WTC11 (cell line): Measurements from ENCODE around the gene TEX9. TPM values are rescaled to one million over a fixed set of nuclear protein-coding genes. Genes with fewer than 3 reads are reported as not detected.

Source experiments
- ATAC-seq: fragments of 200-7000 bp; cut with Tn5 transposase; 2 replicates; pipeline ENCODE4 v1.10.0; 2021; ENCODE audit warnings: mild to moderate bottlenecking, moderate library complexity
- CTCF ChIA-PET: fragments of 300-600 bp; sonication (Branson Sonifier 250); formaldehyde crosslinking; loops from one replicate; lab custom pipeline; 2021; ENCODE audit warnings: antibody characterized with exemption; lab: Charles Lee
- POLR2A ChIA-PET: fragments of 350-600 bp; sonication (Branson Sonifier 250); formaldehyde crosslinking; loops from one replicate; lab custom pipeline; 2021; ENCODE audit warnings: antibody characterized with exemption; lab: Charles Lee
- DNase-seq: peaks from one replicate; pipeline ENCODE4 v3.0.0; 2021; ENCODE audit warnings: low spot score
- H3K27ac Mint-ChIP-seq: 2 replicates; pipeline ENCODE4 v1.8.0; 2021; ENCODE audit warnings: mixed read lengths
- H3K27me3 Mint-ChIP-seq: 2 replicates; pipeline ENCODE4 v1.8.0; 2021; ENCODE audit warnings: low read depth, mild to moderate bottlenecking, moderate library complexity, mixed read lengths
- H3K36me3 Mint-ChIP-seq: 2 replicates; pipeline ENCODE4 v1.8.0; 2021; ENCODE audit warnings: mixed read lengths
- H3K4me1 Mint-ChIP-seq: 2 replicates; pipeline ENCODE4 v1.8.0; 2022; ENCODE audit warnings: mixed read lengths
- H3K4me3 Mint-ChIP-seq: 2 replicates; pipeline ENCODE4 v1.8.0; 2021; ENCODE audit warnings: mild to moderate bottlenecking, moderate library complexity, mixed read lengths
- H3K9me3 Mint-ChIP-seq: 2 replicates; pipeline ENCODE4 v1.8.0; 2021; ENCODE audit warnings: mixed read lengths
- ATF1 ChIP-seq: sonication (generic); formaldehyde crosslinking; IDR thresholded peaks from 2 replicates; pipeline ENCODE4 v1.8.1; 2023; ENCODE audit warnings: mild to moderate bottlenecking, moderate library complexity, missing genetic modification reagents
- ATF3 ChIP-seq: sonication (generic); formaldehyde crosslinking; conservative IDR thresholded peaks from 2 replicates; pipeline ENCODE4 v1.8.1; 2022; ENCODE audit warnings: mild to moderate bottlenecking, missing genetic modification reagents
- ATF6 ChIP-seq: sonication (generic); formaldehyde crosslinking; IDR thresholded peaks from 2 replicates; pipeline ENCODE4 v1.8.1; 2023; ENCODE audit warnings: mild to moderate bottlenecking, missing genetic modification reagents
- ETV6 ChIP-seq: sonication (generic); formaldehyde crosslinking; IDR thresholded peaks from 2 replicates; pipeline ENCODE4 v1.8.1; 2022; ENCODE audit warnings: mild to moderate bottlenecking, missing genetic modification reagents
- FOXJ3 ChIP-seq: sonication (generic); formaldehyde crosslinking; IDR thresholded peaks from 2 replicates; pipeline ENCODE4 v1.9.0; 2021; ENCODE audit warnings: missing genetic modification reagents, mild to moderate bottlenecking, borderline replicate concordance
- GRHL2 ChIP-seq: fragments of 250-450 bp; sonication (Bioruptor Pico); IDR thresholded peaks from 2 replicates; pipeline ENCODE4 v1.8.0; 2022; ENCODE audit warnings: mild to moderate bottlenecking, moderate library complexity; ENCODE audit not compliant: insufficient replicate concordance, severe bottlenecking
- GTF2I ChIP-seq: fragments of 250-450 bp; sonication (Bioruptor Pico); conservative IDR thresholded peaks from 2 replicates; pipeline ENCODE4 v1.4.0; 2021; ENCODE audit warnings: mild to moderate bottlenecking
- HMGA2 ChIP-seq: fragments of 250-450 bp; sonication (Bioruptor Pico); IDR thresholded peaks from 2 replicates; pipeline ENCODE4 v1.4.0; 2021; ENCODE audit warnings: mild to moderate bottlenecking, moderate library complexity
- RELA ChIP-seq: sonication (generic); formaldehyde crosslinking; IDR thresholded peaks from 2 replicates; pipeline ENCODE4 v1.8.1; 2022; ENCODE audit warnings: missing genetic modification reagents, mild to moderate bottlenecking, borderline replicate concordance
- SMAD4 ChIP-seq: sonication (generic); formaldehyde crosslinking; IDR thresholded peaks from 2 replicates; pipeline ENCODE4 v1.8.0; 2022; ENCODE audit warnings: mild to moderate bottlenecking, missing genetic modification reagents
- SP1 ChIP-seq: sonication (generic); formaldehyde crosslinking; conservative IDR thresholded peaks from 2 replicates; pipeline ENCODE4 v1.8.1; 2022; ENCODE audit warnings: missing genetic modification reagents
- TP53 ChIP-seq: sonication (generic); formaldehyde crosslinking; IDR thresholded peaks from 2 replicates; pipeline ENCODE4 v1.8.1; 2023; ENCODE audit warnings: mild to moderate bottlenecking, missing genetic modification reagents
- ZNF219 ChIP-seq: sonication (generic); formaldehyde crosslinking; IDR thresholded peaks from 2 replicates; pipeline ENCODE4 v1.8.0; 2023; ENCODE audit warnings: missing genetic modification reagents, mild to moderate bottlenecking, borderline replicate concordance
- ZNF263 ChIP-seq: sonication (generic); formaldehyde crosslinking; IDR thresholded peaks from 2 replicates; pipeline ENCODE4 v1.8.1; 2022; ENCODE audit warnings: low read depth, mild to moderate bottlenecking, moderate library complexity, missing genetic modification reagents
- total RNA-seq: library from RNA; stranded (reverse); gene quantifications from 3 replicates; pipeline ENCODE4 v1.2.3, GENCODE V29; 2021
- TF ChIP-seq, protein P1 (sequence below): sonication (generic); formaldehyde crosslinking; IDR thresholded peaks from 2 replicates; pipeline ENCODE4 v1.8.1; 2022; ENCODE audit warnings: low read depth, missing genetic modification reagents, borderline replicate concordance
- TF ChIP-seq, protein P2 (sequence below): fragments of 250-450 bp; sonication (Bioruptor Pico); IDR thresholded peaks from 2 replicates; pipeline ENCODE4 v1.9.0; 2021; ENCODE audit warnings: mild to moderate bottlenecking
- TF ChIP-seq, protein P3 (sequence below): fragments of 250-450 bp; sonication (Bioruptor Pico); conservative IDR thresholded peaks from 2 replicates; pipeline ENCODE4 v1.9.0; 2021; ENCODE audit warnings: mild to moderate bottlenecking

TEX9 gene
- total RNA-seq, 1 experiment from 2014 or later, result 12.2 TPM

DNA sequence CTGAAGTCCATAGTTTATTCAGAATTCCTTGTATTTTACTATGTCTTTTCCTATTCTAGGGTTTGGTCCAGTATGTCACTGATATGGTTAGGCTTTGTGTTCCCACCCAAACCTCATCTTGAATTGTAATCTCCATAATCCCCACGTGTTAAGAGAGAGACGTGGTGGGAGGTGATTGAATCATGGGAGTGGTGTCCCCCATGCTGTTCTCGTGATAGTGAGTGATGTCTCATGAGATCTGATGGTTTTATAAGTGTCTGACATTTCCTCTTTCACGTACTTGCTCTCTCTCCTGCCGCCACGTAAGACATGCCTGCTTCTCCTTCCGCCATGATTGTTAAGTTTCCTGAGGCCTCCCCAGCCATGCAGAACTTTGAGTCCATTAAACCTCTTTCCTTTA lies 6.6 kb upstream of the TEX9 start:
- no peak for DNase-seq
- ChIA-PET CTCF (no interaction called here), POLR2A (no interaction called here)
- ATAC-seq, result no peak
- Mint-ChIP-seq H3K9me3 (peaks cover 13% of the 10 kb centered on the region), H3K36me3 (no peaks in the 10 kb centered on the region), H3K4me3 (no peak overlapping the region), H3K4me1 (no peaks in the 10 kb centered on the region), H3K27ac (no peak overlapping the region), H3K27me3 (peaks cover 3% of the 10 kb centered on the region; the same call in 1 of the 2 replicates)
- no peak for TF ChIP-seq RELA (CRISPR knock-in tag)
- TF ChIP-seq ATF1, result no peak
- no peak for TF ChIP-seq SP1 (CRISPR knock-in tag)
- TF ChIP-seq ZNF263 (CRISPR knock-in tag), result no peak
- TF ChIP-seq ETV6 (CRISPR knock-in tag), result no peak
- no peak for TF ChIP-seq TP53 (CRISPR knock-in tag)
- TF ChIP-seq, protein P1, sequence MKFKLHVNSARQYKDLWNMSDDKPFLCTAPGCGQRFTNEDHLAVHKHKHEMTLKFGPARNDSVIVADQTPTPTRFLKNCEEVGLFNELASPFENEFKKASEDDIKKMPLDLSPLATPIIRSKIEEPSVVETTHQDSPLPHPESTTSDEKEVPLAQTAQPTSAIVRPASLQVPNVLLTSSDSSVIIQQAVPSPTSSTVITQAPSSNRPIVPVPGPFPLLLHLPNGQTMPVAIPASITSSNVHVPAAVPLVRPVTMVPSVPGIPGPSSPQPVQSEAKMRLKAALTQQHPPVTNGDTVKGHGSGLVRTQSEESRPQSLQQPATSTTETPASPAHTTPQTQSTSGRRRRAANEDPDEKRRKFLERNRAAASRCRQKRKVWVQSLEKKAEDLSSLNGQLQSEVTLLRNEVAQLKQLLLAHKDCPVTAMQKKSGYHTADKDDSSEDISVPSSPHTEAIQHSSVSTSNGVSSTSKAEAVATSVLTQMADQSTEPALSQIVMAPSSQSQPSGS, result no peak
- TF ChIP-seq SMAD4, result no peak
- TF ChIP-seq HMGA2 (CRISPR knock-in tag), result no peak
- no peak for TF ChIP-seq FOXJ3 (CRISPR knock-in tag)
- no peak for TF ChIP-seq ATF6 (CRISPR knock-in tag)
- no peak for TF ChIP-seq ZNF219 (CRISPR knock-in tag)
- TF ChIP-seq GRHL2 (CRISPR knock-in tag), result no peak
- TF ChIP-seq, protein P2, sequence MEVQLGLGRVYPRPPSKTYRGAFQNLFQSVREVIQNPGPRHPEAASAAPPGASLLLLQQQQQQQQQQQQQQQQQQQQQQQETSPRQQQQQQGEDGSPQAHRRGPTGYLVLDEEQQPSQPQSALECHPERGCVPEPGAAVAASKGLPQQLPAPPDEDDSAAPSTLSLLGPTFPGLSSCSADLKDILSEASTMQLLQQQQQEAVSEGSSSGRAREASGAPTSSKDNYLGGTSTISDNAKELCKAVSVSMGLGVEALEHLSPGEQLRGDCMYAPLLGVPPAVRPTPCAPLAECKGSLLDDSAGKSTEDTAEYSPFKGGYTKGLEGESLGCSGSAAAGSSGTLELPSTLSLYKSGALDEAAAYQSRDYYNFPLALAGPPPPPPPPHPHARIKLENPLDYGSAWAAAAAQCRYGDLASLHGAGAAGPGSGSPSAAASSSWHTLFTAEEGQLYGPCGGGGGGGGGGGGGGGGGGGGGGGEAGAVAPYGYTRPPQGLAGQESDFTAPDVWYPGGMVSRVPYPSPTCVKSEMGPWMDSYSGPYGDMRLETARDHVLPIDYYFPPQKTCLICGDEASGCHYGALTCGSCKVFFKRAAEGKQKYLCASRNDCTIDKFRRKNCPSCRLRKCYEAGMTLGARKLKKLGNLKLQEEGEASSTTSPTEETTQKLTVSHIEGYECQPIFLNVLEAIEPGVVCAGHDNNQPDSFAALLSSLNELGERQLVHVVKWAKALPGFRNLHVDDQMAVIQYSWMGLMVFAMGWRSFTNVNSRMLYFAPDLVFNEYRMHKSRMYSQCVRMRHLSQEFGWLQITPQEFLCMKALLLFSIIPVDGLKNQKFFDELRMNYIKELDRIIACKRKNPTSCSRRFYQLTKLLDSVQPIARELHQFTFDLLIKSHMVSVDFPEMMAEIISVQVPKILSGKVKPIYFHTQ (CRISPR knock-in tag), result no peak
- no peak for TF ChIP-seq GTF2I (CRISPR knock-in tag)
- TF ChIP-seq ATF3, result no peak

- H3K36me3 Mint-ChIP-seq, result no peaks in the 10 kb centered on the region
- no peak for ATAC-seq
- peaks cover 13% of the 10 kb centered on the region for H3K9me3 Mint-ChIP-seq
- no peak overlapping the region for H3K27ac Mint-ChIP-seq
- TF ChIP-seq, protein P3, sequence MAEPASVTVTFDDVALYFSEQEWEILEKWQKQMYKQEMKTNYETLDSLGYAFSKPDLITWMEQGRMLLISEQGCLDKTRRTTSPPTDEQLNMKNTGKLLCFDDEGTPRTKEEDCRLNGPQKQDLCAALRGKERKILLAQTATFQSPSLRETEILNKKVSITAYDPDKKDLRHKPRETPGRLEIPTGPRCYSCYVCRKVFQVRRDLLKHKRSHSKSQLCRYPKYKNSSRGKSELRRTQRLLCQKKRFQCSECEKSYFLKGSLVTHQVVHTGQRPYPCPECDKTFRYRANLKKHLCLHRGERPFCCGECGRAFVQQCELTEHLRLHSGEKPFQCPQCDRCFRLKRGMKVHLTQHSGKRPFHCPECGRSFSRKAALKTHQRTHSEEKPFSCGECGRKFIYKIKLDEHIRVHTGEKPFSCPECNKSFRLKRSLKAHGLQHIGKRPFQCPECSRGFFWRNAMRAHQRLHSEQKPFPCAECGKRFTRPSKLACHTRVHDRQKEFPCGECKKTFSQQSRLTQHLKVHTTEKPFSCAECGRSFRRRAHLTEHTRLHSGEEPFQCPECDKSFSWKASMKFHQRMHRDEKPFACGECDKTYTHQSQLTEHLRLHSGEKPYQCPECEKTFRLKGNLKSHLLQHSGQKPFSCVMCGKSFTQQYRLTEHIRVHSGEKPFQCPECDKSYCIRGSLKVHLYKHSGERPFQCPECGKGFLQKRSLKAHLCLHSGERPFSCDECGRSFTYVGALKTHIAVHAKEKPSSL (CRISPR knock-in tag), result no peak
- TF ChIP-seq, all 79 proteins: peak for 0
- ChIA-PET POLR2A (no interaction called here), CTCF (no interaction called here)
- Mint-ChIP-seq H3K4me1 (peaks cover 11% of the 10 kb centered on the region), H3K4me3 (no peak overlapping the region), H3K27me3 (peaks cover 3% of the 10 kb centered on the region; the same call in 1 of the 2 replicates)
- DNase-seq, result no peak
Observed at GRCh38 chr15:56361987-56362386, 3.2 kb upstream of the TEX9 start.
